ENCODE results near the gene PLA2G4F.

DNA sequence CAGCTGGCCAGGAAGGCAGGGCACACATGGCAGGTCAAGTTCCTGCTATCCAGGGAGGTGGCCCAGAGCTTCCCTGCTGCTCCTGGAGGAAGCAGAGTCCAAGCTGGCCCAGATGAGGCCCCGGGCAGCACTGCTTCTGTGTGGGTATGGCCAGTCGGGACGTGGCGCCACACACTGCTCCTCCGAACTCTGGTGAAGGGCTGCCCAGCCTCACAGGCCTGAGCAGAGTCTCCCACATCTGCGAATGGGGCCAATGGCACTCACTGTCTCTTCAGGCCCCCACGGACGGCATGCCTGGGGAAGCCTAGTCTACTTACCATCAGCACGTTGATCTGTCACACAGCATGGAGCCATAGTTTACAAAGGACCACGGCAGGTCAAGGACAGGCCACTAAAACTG lies 2.5 kb upstream of the PLA2G4F start:
- TF ChIP-seq, protein P1, sequence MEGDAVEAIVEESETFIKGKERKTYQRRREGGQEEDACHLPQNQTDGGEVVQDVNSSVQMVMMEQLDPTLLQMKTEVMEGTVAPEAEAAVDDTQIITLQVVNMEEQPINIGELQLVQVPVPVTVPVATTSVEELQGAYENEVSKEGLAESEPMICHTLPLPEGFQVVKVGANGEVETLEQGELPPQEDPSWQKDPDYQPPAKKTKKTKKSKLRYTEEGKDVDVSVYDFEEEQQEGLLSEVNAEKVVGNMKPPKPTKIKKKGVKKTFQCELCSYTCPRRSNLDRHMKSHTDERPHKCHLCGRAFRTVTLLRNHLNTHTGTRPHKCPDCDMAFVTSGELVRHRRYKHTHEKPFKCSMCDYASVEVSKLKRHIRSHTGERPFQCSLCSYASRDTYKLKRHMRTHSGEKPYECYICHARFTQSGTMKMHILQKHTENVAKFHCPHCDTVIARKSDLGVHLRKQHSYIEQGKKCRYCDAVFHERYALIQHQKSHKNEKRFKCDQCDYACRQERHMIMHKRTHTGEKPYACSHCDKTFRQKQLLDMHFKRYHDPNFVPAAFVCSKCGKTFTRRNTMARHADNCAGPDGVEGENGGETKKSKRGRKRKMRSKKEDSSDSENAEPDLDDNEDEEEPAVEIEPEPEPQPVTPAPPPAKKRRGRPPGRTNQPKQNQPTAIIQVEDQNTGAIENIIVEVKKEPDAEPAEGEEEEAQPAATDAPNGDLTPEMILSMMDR (conservative IDR thresholded peaks at IDR 0.05): no peak
- no peak for TF ChIP-seq EZH2 (IDR thresholded peaks at IDR 0.05; ENCODE audit: low read depth)

Measured in PC-9 (cell line).